ENCODE measurements around the gene CACUL1. TPM values are rescaled to one million over a fixed set of nuclear protein-coding genes. Genes with fewer than 3 reads are reported as not detected.

The CACUL1 gene
- total and polyA plus RNA-seq, 11 donors = 4.6 to 38.7 (median 23.9) TPM

DNA sequence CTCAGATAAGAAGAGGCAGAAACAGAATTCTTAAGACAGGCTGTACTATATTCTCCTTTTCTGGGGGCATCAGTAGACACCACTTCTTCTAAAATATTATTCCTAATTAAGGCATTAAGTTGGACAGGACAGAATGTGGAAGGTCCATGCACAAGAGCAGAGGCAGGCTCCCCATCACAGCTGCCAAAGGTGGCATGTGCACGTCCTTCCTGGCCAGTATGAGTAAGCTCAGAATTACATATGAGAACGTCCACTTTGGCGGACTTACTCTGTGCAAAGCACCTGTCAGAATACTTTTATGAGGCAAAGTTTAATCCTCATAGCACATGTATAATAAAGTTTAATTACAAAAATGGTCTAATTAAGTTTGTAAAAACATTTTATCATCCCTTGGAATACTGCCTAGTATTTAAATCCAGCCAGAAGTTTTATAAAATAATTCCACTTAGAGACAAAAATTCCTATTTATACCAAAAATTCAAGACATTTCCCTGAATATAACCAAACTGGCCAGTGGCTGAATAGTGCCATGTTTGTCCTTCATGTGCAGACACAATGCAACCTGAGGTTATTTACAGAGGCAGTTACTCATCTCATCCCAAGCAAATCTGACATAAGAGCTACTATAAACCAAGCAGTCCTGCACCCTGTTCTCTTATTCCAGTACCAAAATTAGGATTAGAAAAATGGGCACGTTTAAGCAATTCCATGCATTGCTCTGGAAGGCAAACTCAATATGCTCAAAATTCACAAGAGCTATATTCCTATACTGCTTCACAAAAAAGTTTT lies 65.5 kb downstream of the CACUL1 start:
- WGBS, 4 donors = 88 to 92% (median 90%) methylated on average over 4 of the region's 4 CpGs

DNA sequence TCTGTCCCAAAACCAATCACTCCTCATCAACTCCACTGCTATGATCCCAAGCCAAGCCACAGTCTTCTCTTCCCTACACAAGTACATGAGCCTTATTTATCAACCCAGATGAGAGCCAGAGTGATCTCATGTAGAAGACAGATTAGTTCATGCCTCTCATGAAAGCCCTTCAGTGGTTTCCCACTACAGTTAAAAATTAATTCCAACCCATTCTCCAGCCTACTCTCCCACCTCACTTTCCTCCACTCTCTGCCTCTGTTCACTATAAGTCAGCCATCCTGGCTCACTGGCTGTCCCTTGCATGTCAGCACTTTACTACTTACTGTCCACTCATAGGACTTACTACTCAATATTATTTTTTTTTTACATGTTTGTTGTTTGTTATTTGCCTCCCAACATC lies 67.3 kb downstream of the CACUL1 start:
- no peak for DNase-seq
- intact Hi-C loops (cut with DNase I) = no loop called here
- H3K27me3 ChIP-seq = no peaks in the 10 kb centered on the region
- no peaks in the 10 kb centered on the region for H3K9me3 ChIP-seq
- H3K36me3 ChIP-seq = peaks cover 0 to 86% (median 79%) of the 10 kb centered on the region in 9 donors
- H3K4me1 ChIP-seq = no peaks in the 10 kb centered on the region
- no peak overlapping the region for H3K4me3 ChIP-seq
- TF ChIP-seq, protein P1, sequence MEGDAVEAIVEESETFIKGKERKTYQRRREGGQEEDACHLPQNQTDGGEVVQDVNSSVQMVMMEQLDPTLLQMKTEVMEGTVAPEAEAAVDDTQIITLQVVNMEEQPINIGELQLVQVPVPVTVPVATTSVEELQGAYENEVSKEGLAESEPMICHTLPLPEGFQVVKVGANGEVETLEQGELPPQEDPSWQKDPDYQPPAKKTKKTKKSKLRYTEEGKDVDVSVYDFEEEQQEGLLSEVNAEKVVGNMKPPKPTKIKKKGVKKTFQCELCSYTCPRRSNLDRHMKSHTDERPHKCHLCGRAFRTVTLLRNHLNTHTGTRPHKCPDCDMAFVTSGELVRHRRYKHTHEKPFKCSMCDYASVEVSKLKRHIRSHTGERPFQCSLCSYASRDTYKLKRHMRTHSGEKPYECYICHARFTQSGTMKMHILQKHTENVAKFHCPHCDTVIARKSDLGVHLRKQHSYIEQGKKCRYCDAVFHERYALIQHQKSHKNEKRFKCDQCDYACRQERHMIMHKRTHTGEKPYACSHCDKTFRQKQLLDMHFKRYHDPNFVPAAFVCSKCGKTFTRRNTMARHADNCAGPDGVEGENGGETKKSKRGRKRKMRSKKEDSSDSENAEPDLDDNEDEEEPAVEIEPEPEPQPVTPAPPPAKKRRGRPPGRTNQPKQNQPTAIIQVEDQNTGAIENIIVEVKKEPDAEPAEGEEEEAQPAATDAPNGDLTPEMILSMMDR (IDR thresholded peaks at IDR 0.05) = no peak
- no peak for TF ChIP-seq POLR2A (IDR thresholded peaks at IDR 0.05)
- ATAC-seq = no peak
- H3K27ac ChIP-seq = no peak overlapping the region

More for the DNA sequence above, 65.5 kb downstream of the CACUL1 start:
- ATAC-seq (no peak), DNase-seq (no peak)
- no peaks in the 10 kb centered on the region for H3K4me1 ChIP-seq
- H3K27me3 ChIP-seq = no peaks in the 10 kb centered on the region
- TF ChIP-seq POLR2A (IDR thresholded peaks at IDR 0.05) = no peak
- TF ChIP-seq, protein P1 (IDR thresholded peaks at IDR 0.05) = no peak
- intact Hi-C loops (cut with DNase I) = no loop called here
- peaks cover 0 to 74% (median 63%) of the 10 kb centered on the region in 9 donors for H3K36me3 ChIP-seq
- H3K9me3 ChIP-seq = no peaks in the 10 kb centered on the region
- no peak overlapping the region for H3K4me3 ChIP-seq
- no peak overlapping the region for H3K27ac ChIP-seq

DNA sequence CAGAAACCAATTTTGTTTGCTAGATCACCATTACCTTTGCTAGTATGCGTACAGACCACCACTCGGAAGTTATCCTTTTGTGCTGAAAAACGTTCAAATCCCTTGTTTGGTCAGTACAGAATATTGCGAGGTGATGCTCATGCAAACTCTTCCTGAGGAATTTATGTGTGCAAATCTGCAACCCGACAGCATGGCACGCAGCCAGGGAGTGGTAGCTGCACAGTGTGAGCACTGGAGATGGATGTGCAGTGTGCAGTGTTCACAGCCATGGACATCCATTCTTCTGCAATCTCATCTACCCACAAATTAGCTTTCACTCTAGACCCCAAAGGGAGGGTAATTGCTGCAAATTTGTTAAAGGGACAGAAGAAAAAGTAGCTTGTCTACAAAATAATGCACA lies 72.2 kb downstream of the CACUL1 start:
- no peak for TF ChIP-seq POLR2A (IDR thresholded peaks at IDR 0.05)
- TF ChIP-seq, protein P1 (IDR thresholded peaks at IDR 0.05) = no peak
- 88 to 91% (median 90%) methylated on average over 6 of the region's 6 CpGs for WGBS, 4 donors
- Histone ChIP-seq H3K36me3 (peaks cover 0 to 82% (median 66%) of the 10 kb centered on the region in 9 donors), H3K4me3 (no peak overlapping the region), H3K27ac (no peak overlapping the region), H3K9me3 (no peaks in the 10 kb centered on the region), H3K4me1 (no peaks in the 10 kb centered on the region), H3K27me3 (no peaks in the 10 kb centered on the region)
- no peak for DNase-seq
- no peak for ATAC-seq
- intact Hi-C loops (cut with DNase I) = no loop called here

DNA sequence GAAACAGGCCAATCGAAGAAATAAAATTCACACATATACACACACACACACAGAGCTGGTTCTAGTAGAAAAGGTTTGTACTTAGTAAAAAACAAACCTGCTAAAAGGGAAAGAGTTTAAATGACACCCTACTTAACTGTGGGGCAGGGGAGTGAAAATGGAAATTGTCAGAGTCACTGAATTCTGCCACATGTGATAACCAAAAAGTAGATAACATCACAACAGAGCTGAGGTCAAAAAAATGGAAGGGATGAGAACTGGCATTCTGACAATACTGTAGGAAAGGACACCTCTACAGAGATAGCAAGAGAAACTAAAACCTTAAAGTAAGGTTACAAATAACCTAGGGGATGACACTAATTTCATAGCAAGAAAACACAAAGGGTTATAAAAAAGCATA lies 74.6 kb downstream of the CACUL1 start:
- intact Hi-C loops (cut with DNase I) = no loop called here
- H3K4me3 ChIP-seq = no peak overlapping the region
- H3K4me1 ChIP-seq = no peaks in the 10 kb centered on the region
- ATAC-seq (no peak), DNase-seq (no peak)
- H3K27ac ChIP-seq = no peak overlapping the region
- peaks cover 0 to 74% (median 51%) of the 10 kb centered on the region in 9 donors for H3K36me3 ChIP-seq
- TF ChIP-seq, protein P1 (IDR thresholded peaks at IDR 0.05) = no peak
- TF ChIP-seq POLR2A (IDR thresholded peaks at IDR 0.05) = no peak
- H3K27me3 ChIP-seq = no peaks in the 10 kb centered on the region
- WGBS, 4 donors = 96 to 100% (median 98%) methylated on average over 1 of the region's 1 CpG
- no peaks in the 10 kb centered on the region for H3K9me3 ChIP-seq

Data from heart left ventricle (tissue), 16 donors.